HCT116 (cell line): ENCODE measurements around the gene LRRC4C.

ENCODE experiments used
- CEBPB ChIP-seq: IDR thresholded peaks from 2 replicates; pipeline ENCODE4 v1.6.1; 2012; ENCODE audit warnings: low read depth
- ELF1 ChIP-seq: IDR thresholded peaks from 2 replicates; pipeline ENCODE4 v1.6.1; 2012; ENCODE audit warnings: low read depth, borderline replicate concordance
- EZH2 ChIP-seq: fragments of 200-600 bp; sonication (generic); IDR thresholded peaks from 2 replicates; pipeline ENCODE4 v1.6.1; 2017; ENCODE audit warnings: antibody characterized with exemption, mixed run types
- EZH2phosphoT487 ChIP-seq: fragments of 200-600 bp; IDR thresholded peaks from 2 replicates; pipeline ENCODE4 v1.6.1; 2018; ENCODE audit warnings: antibody characterized with exemption, borderline replicate concordance
- POLR2A ChIP-seq: IDR thresholded peaks from 2 replicates; pipeline ENCODE4 v1.7.0; 2011; ENCODE audit warnings: borderline replicate concordance; ENCODE audit not compliant: insufficient read depth, insufficient read length; ENCODE audit errors: extremely low read depth
- POLR2AphosphoS5 ChIP-seq: IDR thresholded peaks from 2 replicates; pipeline ENCODE4 v1.6.1; 2011; ENCODE audit warnings: mild to moderate bottlenecking, low read depth, low read length, moderate library complexity
- REST ChIP-seq: IDR thresholded peaks from 2 replicates; pipeline ENCODE4 v1.6.1; 2012; ENCODE audit warnings: low read depth
- SP1 ChIP-seq: IDR thresholded peaks from 2 replicates; pipeline ENCODE4 v1.6.1; 2012; ENCODE audit warnings: low read depth
- TF ChIP-seq, protein P1 (sequence below), 3 experiments: fragments of 200-600 bp in 1 of 3; sonication (generic) in 1 of 3; IDR thresholded peaks in 2 of 3; conservative IDR thresholded peaks in 1 of 3; 2 replicates each; pipeline ENCODE4 v1.5.1; 2012 to 2017; ENCODE audit warnings: low read depth in 2 of 3, low read length in 2 of 3, antibody characterized with exemption in 1 of 3, borderline replicate concordance in 1 of 3, control low read depth in 1 of 3, mild to moderate bottlenecking in 1 of 3, mixed read lengths in 1 of 3, mixed run types in 1 of 3, moderate library complexity in 1 of 3; ENCODE audit not compliant: insufficient read depth in 1 of 3

DNA sequence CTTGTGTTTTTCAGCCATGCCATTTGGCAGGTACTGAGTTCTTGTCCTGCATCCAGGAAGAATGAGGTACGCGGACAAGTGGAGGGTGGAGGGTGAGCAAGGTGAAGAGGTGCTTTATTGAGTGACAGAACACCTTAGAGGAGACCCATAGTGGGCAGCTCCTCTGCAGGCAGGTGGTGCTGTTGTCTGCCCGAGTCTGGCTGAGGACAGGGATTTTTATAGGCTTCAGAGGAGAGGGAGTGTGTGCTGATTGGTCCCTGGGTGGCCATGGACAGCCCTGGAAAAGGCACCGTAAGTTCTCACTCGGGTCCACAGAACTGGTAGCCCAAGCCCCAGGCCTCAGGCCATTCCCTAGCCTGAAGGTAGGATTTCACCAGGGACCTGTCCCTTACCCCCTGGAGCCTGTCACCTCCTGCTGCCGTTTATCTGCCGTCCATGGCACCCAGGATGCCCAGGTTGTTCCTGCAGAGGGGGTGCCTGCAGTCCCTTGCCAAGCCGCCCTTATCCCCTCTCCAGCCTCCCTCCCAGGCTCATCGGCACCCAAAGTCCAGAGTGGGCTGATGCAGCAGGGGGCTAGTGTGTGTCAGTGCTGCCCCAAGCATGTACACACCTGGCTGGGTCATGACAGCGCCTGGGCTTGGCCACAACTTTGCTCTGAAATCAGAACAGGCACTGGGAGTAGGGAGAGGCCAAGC lies 213.6 kb downstream of the LRRC4C start:
- no peak for TF ChIP-seq POLR2A
- TF ChIP-seq, protein P1, sequence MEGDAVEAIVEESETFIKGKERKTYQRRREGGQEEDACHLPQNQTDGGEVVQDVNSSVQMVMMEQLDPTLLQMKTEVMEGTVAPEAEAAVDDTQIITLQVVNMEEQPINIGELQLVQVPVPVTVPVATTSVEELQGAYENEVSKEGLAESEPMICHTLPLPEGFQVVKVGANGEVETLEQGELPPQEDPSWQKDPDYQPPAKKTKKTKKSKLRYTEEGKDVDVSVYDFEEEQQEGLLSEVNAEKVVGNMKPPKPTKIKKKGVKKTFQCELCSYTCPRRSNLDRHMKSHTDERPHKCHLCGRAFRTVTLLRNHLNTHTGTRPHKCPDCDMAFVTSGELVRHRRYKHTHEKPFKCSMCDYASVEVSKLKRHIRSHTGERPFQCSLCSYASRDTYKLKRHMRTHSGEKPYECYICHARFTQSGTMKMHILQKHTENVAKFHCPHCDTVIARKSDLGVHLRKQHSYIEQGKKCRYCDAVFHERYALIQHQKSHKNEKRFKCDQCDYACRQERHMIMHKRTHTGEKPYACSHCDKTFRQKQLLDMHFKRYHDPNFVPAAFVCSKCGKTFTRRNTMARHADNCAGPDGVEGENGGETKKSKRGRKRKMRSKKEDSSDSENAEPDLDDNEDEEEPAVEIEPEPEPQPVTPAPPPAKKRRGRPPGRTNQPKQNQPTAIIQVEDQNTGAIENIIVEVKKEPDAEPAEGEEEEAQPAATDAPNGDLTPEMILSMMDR (IDR thresholded peaks at IDR 0.05 in 2 of 3, conservative IDR thresholded peaks at IDR 0.05 in 1 of 3; ENCODE audit: borderline replicate concordance in 1 of 3, insufficient read depth in 1 of 3, low read depth in 2 of 3, low read length in 2 of 3) = no peak
- TF ChIP-seq ELF1 = no peak
- TF ChIP-seq SP1 = no peak
- TF ChIP-seq EZH2 = no peak
- TF ChIP-seq REST = no peak
- TF ChIP-seq CEBPB = no peak
- no peak for TF ChIP-seq POLR2AphosphoS5
- no peak for TF ChIP-seq EZH2phosphoT487
